ENCODE measurements around the gene CLEC18A.
A peak's percentile ranks its signal among the peaks of the same experiment; 100 is the strongest.
"Not testable (repeated sequence)": the region's sequence is repeated elsewhere in the genome, so short reads cannot be mapped to it uniquely, and the experiment has no call there.

CLEC18A gene

GRCh38 chr16:69930117-69930776, 20.9 kb upstream of the CLEC18A start:
- DNase-seq (ENCODE audit: low spot score), result peak; percentile 30

DNA sequence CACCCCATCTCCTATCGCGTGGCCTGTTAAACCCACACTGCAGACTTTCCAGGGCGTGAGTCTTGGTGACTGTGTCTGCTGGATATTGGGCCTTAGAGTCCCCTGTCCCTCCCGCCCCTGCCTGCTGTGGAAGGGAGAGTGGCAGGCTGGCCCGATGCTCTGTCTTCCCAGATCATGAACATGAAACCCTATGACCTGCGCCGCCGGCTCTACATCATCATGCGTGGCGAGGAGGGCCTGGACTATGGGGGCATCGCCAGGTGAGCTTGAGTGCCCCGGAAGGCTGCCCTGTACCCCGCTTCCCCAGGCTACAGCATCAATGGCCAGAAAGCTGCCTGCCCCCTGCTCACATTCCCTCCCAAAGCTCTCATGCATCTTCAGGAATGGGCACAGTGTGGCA, 19.5 kb upstream of the CLEC18A start:
- DNase-seq (ENCODE audit: low spot score), result no peak

- DNase-seq (ENCODE audit: low spot score), result no peak
Observed at GRCh38 chr16:69932228-69932627, 18.9 kb upstream of the CLEC18A start.

DNA sequence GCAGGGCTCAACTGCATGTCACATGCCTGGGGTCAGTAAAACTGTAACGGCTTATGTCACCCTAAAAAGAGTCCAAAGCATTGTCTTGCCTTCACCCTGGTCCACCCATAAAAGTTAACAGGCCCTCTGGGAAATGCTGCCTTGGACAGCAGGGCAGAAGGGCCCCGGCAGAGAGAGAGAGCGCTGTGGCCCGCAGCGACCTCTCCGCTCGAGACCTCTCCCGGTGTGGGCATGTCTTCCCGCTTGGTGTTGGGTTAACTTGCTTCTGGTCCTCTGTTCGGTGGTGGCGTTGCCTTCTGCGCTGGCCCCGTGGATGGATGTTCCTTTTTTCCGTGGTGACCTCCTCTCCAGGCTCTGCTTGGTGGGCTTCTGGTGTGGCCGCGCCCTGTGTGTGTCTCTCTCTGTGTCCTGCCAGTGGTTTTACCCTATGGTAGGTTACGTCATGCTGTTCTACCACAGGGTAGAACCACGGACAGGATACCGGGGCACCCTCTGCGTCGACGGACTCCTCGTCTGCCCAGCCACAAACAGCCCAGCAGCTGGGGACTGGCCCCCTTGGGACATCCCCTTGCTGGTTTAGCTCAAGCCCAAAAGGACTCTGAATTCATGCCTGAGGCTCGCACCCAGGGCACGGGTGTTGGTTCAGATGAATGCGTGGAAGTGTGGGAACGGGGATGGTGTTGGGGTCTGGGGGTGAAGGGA, 18.3 kb upstream of the CLEC18A start:
- no peak for DNase-seq (ENCODE audit: low spot score)

- DNase-seq (ENCODE audit: low spot score), result no peak
Observed at GRCh38 chr16:69934044-69934443, 17.1 kb upstream of the CLEC18A start.

DNA sequence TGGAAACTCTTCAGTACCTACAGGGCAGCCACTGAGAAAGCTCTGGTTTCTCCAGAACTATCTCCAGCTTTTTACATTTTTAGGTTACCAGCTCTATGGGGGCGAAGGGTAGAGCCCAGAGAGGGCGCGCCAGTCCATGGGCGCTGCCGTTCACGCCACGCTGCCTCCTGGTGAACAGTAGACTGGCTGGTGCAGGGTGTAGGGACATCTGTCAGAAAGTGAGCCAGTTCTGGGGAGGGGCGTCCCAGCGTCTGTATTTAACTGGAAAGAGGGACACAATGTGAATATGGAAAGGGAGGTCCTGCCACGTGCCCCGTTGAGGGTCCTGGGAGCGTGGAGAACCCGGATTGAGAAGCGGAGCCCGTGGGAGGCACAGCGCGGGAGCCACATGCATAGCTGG, 16.4 kb upstream of the CLEC18A start:
- DNase-seq (ENCODE audit: low spot score), result no peak

DNA sequence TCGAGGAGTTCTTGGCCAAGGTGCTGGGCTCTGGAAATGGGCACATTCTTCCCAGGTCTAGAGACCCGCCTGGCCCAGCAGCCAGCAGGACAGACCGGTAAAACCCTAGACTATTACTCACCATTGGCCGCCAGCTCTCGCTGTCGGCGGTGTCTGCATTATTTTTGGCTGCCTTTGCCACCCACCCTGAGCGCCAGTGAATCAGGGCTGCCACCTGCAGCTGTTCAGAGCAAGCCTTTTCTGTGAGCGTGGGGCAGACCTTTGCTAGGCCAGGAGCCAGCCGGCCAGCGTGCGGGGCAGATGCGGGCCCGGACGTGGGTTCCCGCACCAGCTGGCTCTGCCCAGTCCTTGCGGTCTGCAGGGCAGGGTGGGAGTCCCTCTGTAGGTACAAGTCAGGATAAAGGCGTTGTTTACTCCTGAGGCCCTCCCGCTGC, 15.8 kb upstream of the CLEC18A start:
- DNase-seq (ENCODE audit: low spot score), result no peak

DNA sequence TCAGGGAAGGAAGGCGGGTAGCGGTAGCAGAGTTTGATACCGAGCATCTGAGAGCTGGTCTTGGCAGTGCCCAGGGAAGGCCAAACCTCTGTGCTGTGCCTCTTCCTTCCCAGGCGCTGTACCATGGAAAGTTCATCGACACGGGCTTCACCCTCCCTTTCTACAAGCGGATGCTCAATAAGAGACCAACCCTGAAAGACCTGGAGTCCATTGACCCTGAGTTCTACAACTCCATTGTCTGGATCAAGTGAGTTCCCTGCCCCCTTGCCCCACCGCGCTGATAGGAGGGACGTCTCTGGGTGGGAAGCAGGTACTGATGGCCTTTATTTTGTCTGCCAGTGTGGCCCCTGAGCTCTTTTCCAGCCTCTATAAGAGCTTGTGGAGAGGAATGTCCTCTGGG, 15.4 kb upstream of the CLEC18A start:
- no peak for DNase-seq (ENCODE audit: low spot score)

GRCh38 chr16:69936252-69936651, 14.9 kb upstream of the CLEC18A start:
- no peak for DNase-seq (ENCODE audit: low spot score)

- no peak for DNase-seq (ENCODE audit: low spot score)
Observed at GRCh38 chr16:69936751-69937211, 14.4 kb upstream of the CLEC18A start.

DNA sequence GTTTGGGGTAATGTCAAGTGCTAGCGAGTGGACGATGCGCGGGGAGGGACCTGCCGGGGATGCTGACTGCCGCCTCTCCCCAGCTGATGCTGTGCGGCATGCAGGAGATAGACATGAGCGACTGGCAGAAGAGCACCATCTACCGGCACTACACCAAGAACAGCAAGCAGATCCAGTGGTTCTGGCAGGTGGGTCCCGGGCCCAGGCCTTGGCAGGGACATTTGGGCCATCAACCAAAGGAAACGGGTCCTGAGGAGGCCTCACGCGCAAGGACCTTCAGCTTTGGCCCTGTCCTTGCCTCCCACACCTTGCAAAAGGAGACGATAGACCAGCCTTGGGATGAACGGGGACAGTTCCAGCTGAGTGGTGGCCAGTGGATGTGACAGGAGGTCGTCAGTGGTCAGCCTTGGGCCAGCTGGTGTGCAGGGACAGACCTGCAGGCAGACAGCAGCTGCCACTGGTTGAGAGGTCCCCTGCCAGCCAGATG, 13.6 kb upstream of the CLEC18A start:
- DNase-seq (ENCODE audit: low spot score), result no peak

GRCh38 chr16:69938981-69939820, 11.9 kb upstream of the CLEC18A start:
- no peak for DNase-seq (ENCODE audit: low spot score)

GRCh38 chr16:69939821-69940585, 11.1 kb upstream of the CLEC18A start:
- DNase-seq (ENCODE audit: low spot score), result no peak

GRCh38 chr16:69940676-69941075, 10.5 kb upstream of the CLEC18A start:
- DNase-seq (ENCODE audit: low spot score), result no peak

DNA sequence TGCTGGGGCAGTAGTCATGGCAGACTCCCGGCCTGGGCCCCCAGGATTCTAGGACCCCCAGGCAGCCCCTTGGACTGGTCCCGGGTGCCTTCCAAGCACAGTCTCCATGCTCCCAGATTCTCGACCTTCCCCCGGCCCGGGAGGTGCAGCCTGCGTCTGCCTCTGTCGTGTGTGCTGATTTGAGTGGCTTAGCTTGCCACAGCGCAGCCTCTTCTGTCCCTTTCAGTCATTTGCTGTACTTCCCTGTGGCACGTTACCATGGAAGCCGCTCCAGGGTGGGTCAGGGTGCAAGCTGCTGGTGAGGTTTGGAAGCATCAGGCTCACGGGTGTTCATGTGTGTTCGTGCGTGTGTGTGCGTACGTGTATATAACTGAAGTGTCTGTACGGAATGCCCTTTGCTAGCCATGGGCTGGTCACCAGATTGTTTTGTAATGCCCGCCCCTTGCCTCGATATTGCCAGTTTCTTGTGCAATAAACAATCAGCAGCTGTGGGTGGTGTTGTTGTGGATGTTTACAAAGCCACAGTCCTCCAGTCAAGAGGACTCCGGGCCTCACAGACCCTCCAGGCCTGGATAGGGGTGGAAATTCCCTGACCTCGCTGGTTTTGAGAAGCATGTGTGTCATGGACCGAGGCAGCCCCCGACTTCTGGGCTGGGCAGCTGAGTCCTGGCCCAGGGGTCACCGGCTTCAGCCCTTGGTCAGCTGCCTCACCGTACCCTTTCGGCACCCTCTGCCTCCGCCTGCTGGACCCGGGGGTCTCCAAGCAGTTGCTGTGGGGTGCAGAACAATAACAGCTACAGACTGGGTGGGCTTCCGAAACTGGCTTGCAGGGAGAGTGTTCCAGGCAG, 9.7 kb upstream of the CLEC18A start:
- DNase-seq (ENCODE audit: low spot score), result no peak

DNA sequence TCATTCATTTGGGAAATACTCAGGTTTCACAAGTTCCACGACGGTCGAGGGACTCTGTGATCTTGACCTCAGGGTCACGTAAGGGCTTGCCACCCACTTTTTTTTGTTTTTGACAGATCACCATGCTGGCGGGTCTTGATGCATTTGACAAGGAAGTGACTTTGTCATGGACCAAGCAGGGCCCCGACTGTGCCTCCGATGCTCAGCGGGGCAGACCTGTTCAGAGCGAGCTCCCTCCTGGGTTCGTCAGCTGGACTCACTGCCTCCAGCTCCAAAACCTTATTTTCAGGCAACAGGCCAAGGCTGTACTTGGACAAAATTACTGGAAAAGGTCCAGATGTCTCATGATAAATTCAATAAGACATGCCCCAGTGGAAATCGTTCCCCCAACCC, 9.0 kb upstream of the CLEC18A start:
- DNase-seq (ENCODE audit: low spot score), result no peak

DNA sequence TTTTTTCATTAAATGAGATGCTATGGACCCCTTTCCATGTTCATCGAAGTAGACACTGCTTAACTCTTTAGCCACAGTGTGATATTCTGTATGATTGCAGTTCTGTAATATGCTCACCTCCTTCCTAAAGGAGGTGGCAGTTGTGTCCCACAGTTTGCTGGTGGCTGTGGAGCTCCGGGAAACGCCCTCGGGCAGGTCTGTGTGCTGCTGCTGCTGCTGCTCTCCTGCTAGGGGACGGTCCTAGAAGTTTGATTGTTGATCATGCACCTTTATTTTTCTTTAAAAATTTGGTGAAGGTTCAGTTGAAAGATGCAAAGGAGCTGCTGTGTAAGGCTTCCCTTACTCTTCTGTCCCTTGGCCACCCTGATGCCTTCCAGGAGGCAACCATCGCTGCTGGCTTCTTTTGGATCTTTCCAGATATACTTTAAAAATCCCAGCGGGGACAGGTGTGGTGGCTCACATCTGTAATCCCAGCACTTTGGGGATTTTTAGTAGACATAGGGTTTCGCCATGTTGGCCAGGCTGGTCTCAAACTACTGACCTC, 8.4 kb upstream of the CLEC18A start:
- DNase-seq (ENCODE audit: low spot score), result no peak

GRCh38 chr16:69943241-69944036, 7.7 kb upstream of the CLEC18A start:
- not testable (repeated sequence) for DNase-seq (ENCODE audit: low spot score)

- not testable (repeated sequence) for DNase-seq (ENCODE audit: low spot score)
Observed at GRCh38 chr16:69950411-69950810, 723 bp upstream of the CLEC18A start.

DNA sequence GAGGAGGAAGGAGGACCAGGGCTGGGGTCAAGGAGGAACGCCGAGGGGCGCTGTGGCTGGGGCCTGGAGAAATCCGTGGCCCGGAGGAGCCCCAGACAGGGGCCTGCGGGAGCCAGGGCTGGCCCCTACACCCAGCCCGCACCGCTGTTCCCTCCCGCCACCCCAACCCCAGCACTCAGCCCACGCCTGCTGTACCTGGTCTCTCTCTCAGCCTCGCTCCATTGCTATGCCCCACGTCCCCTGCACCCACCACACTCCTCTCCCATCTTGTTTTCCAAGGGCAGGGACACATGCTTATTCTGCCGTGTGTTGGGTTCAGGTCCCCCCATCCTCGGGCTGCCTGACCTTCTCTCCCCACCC, 518 bp downstream of the CLEC18A start:
- not testable (repeated sequence) for DNase-seq (ENCODE audit: low spot score)

Data from LoVo (cell line).